Stimulated activated CD8-positive, alpha-beta memory T cell treated with anti-CD3 and anti-CD28 coated beads, Interleukin-7, amount 100 ng/mL, for 1 hour (primary cell): ENCODE data around the gene SPRED2.

Experiments
- DNase-seq, 2 donors: peaks; one replicate each; pipeline ENCODE4 v3.0.0-alpha.2; 2020; ENCODE audit warnings: low read depth in 2 of 2

SPRED2 gene

DNA sequence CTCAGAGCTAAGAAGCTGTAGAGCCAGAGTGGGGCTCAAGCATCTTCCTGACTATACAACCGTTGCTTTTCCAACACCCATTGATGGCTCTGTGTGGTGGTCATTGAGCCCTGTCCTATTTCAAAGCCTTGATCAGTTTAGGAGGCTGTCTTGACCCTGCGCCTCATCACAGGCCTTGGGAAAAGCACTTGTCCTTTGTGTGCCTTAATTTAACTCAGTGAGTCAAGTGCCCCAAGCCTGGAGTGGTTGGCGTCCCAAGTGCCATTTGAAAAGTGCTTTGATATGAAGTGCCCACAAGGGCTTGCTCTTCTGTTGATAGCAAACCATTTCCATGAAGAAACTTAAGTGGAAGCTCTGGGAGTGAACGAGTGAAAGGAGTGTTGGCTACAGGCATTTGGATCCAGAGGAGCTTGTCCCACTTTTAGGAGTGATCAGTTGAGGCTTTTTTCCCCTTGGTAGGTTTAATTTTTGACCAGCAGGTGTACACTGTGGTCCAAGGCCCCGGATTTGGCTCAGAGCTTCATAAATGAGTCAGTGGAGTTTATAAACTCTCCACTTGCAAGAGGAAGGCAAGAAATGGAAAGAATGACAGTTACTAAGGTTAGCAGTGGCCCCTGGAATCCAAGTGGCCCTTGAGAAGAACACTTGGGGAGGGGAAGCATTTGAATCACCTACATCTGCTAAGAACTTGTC lies 154.5 kb downstream of the SPRED2 start:
- no peak for DNase-seq

DNA sequence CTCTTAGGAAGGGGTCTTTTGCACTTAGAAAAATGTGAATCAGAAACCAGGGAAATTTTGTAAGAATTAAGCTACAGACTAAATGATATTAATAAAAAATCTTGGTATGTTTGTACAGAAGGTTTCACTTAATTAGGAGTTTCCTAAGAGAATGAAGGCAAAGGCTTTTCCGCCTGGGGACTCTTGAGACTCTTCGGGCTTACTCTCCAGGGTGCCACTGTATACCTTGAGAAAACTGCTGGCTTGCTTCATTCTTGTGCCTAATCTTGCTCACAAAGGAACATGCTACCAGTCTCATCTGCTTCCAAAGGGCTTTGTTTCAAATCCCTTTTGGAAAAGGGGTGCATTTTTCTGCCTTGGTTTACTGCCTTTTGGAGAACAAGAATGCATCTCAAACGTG lies 155.3 kb downstream of the SPRED2 start:
- DNase-seq = no peak

DNA sequence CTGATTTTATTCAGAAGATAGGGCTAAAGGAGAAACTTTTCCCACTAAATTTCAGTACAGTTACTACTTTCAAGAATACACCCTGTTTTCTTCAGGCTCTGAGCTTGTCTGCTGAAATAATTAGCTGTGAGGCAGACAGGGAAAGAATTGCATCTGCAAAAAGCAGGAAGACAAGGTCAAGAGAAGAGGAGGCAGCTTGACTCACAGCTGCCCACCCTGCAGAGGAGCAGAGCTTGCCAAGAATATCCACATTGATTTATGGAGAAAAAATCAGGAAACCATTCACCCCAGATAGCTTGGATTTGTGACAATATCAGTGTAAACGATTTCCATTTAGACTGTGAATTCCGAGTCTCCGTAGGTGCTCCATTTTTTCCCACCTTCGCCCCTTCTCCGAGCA lies 155.8 kb downstream of the SPRED2 start:
- no peak for DNase-seq

DNA sequence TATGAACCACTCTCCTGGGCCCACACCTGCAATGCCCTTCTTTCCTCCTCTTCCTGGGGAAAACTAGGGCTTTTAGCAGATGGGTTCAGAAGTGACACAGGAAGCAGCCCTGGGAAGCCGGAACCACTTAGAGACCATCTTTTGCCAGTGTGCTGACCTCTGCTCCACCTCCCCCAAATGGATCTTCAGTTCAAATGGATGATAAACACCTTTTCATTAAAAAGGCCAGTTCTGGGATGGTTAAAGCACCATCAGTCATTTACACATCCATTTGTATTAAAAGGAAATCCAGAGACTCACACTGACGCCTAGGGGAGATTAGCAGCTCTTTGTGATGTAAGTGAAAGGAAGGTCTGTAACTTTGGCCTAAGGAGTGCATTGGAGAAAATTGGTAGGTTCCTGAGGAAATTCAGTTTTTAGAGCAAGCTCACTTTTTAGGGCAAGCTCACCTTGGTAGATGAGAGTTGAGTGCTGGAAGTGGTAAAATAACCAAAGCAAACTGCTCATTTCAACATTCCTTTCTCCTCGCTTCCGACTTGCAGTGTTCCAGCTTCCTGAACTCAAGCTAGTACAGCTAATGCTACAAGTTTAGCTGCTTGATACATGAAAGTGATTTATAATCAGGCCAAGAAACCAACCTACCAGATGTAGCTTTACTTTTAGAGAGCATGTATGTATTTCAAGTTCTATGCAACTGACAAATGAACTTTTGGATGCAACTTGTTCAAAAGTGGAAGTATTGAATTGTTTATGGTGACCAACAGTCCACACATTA lies 157.1 kb downstream of the SPRED2 start:
- no peak for DNase-seq

DNA sequence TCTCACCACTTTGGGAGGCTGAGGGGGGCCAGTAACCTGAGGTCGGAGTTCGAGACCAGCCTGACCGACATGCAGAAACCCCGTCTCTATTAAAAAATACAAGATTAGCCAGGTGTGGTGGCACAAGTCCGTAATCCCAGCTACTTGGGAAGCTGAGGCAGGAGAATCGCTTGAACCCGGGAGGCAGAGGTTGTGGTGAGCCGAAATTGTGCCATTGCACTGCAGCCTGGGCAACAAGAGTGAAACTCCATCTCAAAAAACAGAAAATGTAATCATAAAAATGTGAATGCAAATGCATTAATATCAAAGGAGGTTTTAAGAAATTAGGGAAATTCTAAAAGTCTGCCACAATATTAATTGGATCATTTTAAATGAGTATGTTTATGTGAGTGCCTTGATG lies 159.1 kb downstream of the SPRED2 start:
- DNase-seq = no peak

DNA sequence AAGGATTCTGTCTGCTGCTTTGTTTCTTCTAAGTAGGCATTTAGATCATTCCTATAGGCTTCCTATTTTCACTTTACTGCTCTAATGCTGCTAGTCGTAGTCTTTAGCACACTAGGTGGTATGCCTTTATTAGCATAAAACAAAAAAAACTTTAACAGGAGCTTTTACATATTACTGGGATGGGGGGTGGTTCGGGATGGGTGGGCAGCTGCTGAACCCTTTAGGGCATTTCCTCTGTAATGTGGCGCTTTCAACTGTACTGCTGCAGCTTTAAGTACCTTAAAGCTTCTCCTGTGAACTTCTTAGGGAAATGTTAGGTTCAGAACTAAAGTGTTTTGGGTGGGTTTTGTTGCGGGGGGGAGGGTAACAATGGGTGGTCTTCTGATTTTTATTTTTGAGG lies 163.4 kb downstream of the SPRED2 start:
- no peak for DNase-seq

DNA sequence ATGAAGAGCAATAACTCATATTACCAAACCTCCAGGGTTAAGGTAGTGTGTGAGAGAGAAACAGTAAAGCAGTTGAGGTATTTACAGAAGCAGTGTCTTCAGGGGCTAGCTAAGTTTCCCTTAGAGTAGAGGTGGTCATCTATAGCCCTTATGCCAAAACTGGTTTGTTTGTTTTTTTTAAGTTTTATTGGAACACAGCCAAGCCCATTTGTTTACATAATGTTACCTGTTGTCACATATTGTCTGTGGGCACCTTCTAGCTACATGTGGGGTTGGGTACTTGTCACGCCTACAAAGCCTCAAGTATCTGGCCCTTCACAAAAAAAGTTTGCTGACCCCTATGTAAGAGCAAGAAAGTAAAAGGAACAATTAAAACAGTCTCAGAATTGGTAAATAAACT lies 165.4 kb downstream of the SPRED2 start:
- DNase-seq = no peak

DNA sequence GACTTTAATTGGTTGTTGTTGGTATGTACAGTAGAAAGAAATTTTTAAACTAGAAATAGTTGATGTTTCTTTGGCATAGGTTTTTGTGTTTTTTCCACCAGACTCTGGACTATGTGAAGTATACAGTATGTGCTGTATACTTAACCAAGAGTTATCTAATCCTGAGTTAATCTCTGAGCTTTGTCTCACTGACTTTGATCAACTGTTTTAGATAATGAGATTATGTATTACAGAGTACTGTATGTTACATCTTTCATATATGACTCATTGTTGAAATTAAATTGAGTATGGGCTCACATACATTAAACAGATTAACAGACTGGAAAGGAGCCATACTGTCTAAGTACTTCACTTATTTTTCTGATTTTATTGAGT lies 166.7 kb downstream of the SPRED2 start:
- DNase-seq = no peak

DNA sequence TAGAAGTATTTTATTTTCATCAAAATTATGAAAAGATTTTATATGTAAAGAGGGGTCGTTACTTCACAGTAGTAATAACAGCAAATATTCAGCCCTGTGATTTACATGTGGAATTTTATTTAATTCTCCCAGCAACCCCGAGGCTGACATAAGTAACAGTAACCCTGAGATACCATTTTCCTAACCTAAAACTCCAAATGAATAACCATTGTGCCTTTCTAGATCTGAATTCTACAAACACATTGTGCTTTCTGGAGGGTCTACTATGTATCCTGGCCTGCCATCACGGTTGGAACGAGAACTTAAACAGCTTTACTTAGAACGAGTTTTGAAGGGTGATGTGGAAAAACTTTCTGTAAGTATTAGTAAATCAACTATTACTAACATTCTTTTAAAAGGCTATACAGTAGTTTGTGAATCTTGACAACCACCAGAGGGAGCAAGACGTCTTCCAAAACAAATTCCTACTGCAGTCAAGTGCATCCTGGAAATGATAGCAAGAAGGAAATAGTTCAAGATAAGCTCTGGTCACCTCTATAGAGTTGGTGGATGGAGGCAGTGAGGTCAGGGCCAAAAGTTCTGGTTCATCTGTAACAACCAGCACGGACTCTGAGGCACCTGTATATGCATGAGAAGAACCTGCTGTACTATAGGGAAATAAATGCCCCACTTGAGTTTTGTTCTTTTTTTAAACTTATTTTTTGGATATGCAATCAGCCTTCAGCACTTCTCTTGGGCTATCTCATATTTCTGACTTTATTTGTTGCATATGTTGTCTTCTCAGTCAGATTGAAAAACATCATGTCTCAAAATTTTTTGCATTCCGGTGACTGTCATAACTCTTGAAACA lies 167.4 kb downstream of the SPRED2 start:
- DNase-seq = no peak

DNA sequence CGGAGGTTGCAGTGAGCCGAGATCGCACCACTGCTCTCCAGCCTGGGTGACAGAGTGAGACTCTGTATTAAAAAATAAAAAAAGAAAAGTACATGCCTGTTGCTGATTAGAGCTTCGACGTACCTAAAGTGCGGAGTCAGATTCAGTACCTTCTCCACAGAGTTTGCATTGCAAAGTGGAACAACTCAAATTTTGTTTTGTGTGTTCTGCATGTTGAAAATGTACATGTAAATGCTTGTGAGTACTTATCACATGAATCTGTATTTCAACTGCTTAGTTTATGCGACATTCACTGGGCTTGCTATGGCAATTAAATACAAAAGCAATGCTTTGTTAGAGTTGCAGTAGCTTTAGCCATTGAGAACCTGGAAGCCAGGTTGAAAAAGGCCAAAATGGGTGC lies 168.4 kb downstream of the SPRED2 start:
- DNase-seq = no peak

DNA sequence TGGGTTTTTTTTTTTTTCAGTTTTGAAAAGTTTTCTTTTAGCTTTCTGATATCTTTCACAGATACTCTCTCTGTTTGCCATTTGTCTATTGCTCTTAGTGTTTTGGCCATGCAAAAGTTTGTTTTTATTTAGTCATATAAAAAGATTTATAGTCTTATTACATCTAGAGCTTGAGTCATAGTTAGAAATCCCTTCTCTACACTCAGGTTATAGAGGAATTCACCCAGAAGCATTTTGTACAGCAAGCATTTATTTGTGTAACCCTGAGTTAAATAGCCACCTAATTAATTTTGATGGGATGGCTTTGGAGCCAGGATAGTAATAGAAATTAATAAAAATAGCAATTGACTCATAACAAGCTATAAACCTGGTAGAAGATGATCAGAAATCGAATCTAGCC lies 169.1 kb downstream of the SPRED2 start:
- DNase-seq = no peak

DNA sequence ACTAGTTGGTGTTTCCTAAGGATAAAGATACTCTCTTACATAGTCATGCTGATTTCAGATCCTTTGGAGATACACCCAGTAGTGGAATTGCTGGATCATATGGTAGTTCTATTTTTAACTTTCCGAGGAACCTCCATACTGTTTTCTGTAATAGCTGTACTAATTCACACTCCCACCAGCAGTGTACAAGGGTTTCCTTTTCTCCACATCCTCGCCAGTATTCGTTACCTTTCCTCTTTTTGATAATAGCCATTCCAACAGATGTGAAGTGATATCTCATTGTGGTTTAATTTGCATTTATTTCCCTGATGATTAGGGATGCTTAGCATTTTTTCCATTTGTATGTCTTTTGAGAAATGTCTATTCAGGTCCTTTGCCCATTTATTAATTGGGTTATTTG lies 170.7 kb downstream of the SPRED2 start:
- no peak for DNase-seq
